NB4 (cell line): Measurements from ENCODE around the gene EZR.

Experiments used
- DNase-seq: peaks from one replicate; pipeline ENCODE4 v3.0.0; 2010; ENCODE audit warnings: low read depth
- H3K4me3 ChIP-seq: one replicate; pipeline ENCODE4 v1.5.1; 2011; ENCODE audit warnings: mild to moderate bottlenecking, low read depth, low read length, moderate library complexity
- CTCF ChIP-seq: IDR thresholded peaks from one replicate; pipeline ENCODE4 v1.5.1; 2012; ENCODE audit warnings: low read depth, low read length
- MAX ChIP-seq: IDR thresholded peaks from 2 replicates; pipeline ENCODE4 v1.6.1; 2011; ENCODE audit warnings: low read depth, low read length
- MYC ChIP-seq: IDR thresholded peaks from 2 replicates; pipeline ENCODE4 v1.6.1; 2011; ENCODE audit warnings: low read depth, low read length
- POLR2A ChIP-seq: IDR thresholded peaks from 2 replicates; pipeline ENCODE4 v1.6.1; 2011; ENCODE audit warnings: mild to moderate bottlenecking; ENCODE audit not compliant: insufficient read length; ENCODE audit errors: extremely low read depth

EZR gene

DNA sequence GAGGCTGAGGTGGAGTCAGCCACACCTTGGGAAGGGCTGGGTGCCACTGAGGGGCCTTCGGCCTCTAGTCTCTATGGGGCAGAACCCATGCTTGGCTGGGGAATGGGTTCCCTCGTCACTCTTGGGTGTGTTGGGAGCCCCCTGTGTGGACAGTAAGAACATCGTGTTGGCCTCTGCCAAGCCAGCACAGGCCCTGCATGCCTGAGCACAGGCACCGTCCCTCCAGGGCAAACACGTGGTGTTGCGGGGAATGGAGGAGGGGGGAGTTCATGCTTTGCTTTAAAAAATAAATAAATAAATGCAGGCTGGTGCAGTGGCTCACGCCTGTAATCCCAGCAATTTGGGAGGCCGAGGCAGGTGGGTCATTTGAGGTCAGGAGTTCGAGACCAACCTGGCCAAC lies 63.0 kb downstream of the EZR start:
- no peak overlapping the region for H3K4me3 ChIP-seq
- TF ChIP-seq MAX (no peak), MYC (no peak), CTCF (no peak), POLR2A (no peak)
- no peak for DNase-seq

DNA sequence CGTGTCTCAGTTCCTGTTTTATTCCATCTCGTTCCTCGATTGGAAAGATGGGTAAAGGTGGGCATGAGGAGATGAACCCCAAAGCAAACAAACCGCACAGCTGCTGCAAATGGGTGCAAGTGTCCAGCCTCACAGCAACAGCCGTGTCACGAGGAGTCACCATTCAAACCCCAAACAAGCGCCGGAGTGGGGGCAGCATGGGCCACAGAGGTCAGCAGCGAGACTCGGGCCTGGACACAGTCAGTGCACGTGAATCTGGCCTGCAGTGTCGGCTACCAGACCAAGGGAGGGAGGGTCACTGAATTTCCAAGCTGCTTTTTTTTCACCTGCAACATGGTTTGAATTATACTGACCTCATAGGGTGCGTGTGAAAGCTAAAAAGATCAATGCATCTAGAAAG lies 63.5 kb downstream of the EZR start:
- H3K4me3 ChIP-seq = no peak overlapping the region
- DNase-seq = no peak
- TF ChIP-seq POLR2A (no peak), CTCF (no peak), MAX (no peak), MYC (no peak)

DNA sequence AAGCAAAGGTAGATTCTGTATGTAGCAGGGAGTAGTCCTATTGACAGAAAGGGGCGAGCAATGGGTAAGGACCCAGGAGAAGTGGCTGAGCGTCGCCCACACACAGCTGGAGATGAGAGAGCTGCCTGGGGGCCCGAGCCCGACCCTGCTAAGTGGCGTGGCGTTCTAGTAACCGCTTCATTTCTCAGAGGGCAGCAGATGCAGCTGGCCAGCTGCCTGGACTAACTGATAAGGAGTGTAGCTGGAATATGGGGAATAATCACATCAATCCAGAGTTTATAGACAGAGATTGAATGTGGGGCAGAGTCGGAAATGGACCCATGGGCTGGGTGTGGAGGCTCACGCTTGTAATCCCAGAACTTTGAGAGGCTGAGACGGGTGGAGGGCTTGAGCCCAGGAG lies 64.4 kb downstream of the EZR start:
- TF ChIP-seq MAX (no peak), POLR2A (no peak), MYC (no peak), CTCF (no peak)
- no peak overlapping the region for H3K4me3 ChIP-seq
- no peak for DNase-seq

DNA sequence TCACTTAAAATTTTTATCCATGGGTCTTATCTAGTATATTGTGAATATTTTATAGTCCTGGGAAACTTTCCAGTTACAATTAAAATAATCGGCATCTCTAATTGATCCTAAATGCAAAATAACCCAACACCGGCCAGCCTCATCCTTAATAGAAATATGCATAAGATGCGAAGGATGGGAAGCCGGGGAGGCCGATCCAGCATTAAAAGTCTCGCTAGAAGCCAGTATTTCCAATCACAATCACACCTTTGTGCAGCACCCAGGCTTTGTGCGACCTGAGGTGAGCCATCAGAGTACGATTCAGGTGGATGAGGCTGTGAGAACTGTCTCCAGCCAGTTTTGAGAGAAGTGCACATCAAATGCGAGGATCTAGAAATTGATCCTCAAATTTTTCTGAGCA lies 65.4 kb downstream of the EZR start:
- H3K4me3 ChIP-seq = no peak overlapping the region
- no peak for TF ChIP-seq CTCF
- no peak for TF ChIP-seq MAX
- TF ChIP-seq MYC = no peak
- no peak for TF ChIP-seq POLR2A
- DNase-seq = no peak

GRCh38 chr6:158752613-158753012 lies 66.6 kb downstream of the EZR start:
- TF ChIP-seq CTCF = peak; percentile 13
- TF ChIP-seq POLR2A = no peak
- no peak for TF ChIP-seq MYC
- TF ChIP-seq MAX = no peak
- no peak overlapping the region for H3K4me3 ChIP-seq
- no peak for DNase-seq

DNA sequence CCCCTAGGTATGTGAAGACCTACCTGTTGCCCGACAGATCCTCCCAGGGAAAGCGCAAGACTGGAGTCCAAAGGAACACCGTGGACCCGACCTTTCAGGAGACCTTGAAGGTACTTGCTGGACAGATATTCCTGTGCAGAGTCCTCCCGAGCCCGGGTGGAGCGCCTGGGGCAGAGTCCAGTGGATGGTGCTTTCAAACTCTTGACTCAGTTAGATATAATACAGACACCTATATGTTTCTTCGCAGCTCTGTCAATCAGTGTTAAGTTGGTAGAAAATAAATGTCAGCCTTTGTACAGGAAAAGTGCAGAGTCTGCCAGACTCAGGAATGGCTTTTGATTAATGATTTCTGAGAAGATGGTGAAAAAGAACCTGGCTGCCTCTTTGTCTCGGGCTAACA lies 67.2 kb downstream of the EZR start:
- no peak overlapping the region for H3K4me3 ChIP-seq
- DNase-seq = no peak
- TF ChIP-seq MAX (no peak), MYC (no peak), POLR2A (no peak), CTCF (no peak)
